Endothelial cell of umbilical vein (primary cell): Measurements from ENCODE around the gene USP11. TPM values are rescaled to one million over a fixed set of nuclear protein-coding genes. Genes with fewer than 3 reads are reported as not detected.
A peak's percentile ranks its signal among the peaks of the same experiment; 100 is the strongest.

Experiments
- BruUV-seq: library from RNA; stranded (reverse); fragments of 400-500 nt; replicated peaks from 2 replicates; lab custom pipeline; 2021; lab: Mats Ljungman, UMichigan
- CTCF ChIA-PET: fragments of 300-600, 350-600 bp; sonication (Branson Sonifier 250); formaldehyde crosslinking; loops from one replicate; lab custom pipeline; 2021; ENCODE audit warnings: antibody characterized with exemption, inconsistent platforms; lab: Charles Lee
- POLR2A ChIA-PET: fragments of 300-600, 350-600 bp; sonication (Branson Sonifier 250); formaldehyde crosslinking; loops from one replicate; lab custom pipeline; 2021; ENCODE audit warnings: antibody characterized with exemption, inconsistent platforms; lab: Charles Lee
- DNase-seq: peaks from one replicate; pipeline ENCODE4 v3.0.0-alpha.2; 2011; ENCODE audit warnings: low read depth, low spot score
- FAIRE-seq: peaks from 2 replicates; lab custom pipeline; 2011; peaks lifted over from hg19 to GRCh38; lab: Jason Lieb, UNC
- H2AFZ ChIP-seq: 2 replicates; pipeline ENCODE4 v1.6.0; 2012; ENCODE audit warnings: low read depth, low read length, control low read depth, inconsistent platforms
- H3K27ac ChIP-seq: 2 replicates; pipeline ENCODE4 v1.5.1; 2011; ENCODE audit warnings: low read depth, mild to moderate bottlenecking, control low read depth, low read length, moderate library complexity; ENCODE audit not compliant: insufficient read depth
- H3K27me3 ChIP-seq, 2 experiments: 2 replicates each; pipeline versions ENCODE4 v1.6.0 to v1.6.1; 2011; ENCODE audit warnings: low read length in 2 of 2, mixed read lengths in 1 of 2; ENCODE audit not compliant: control insufficient read depth in 2 of 2, insufficient read depth in 2 of 2
- H3K36me3 ChIP-seq, 2 experiments: 2 replicates in 1 of 2; 3 replicates in 1 of 2; pipeline ENCODE4 v1.5.1; 2011; ENCODE audit warnings: low read length in 2 of 2, mild to moderate bottlenecking in 1 of 2, moderate library complexity in 1 of 2; ENCODE audit not compliant: control insufficient read depth in 2 of 2, insufficient read depth in 2 of 2; ENCODE audit errors: extremely low read depth in 1 of 2
- H3K4me1 ChIP-seq: 3 replicates; pipeline ENCODE4 v1.5.1; 2011; ENCODE audit warnings: mild to moderate bottlenecking, low read length; ENCODE audit not compliant: control insufficient read depth, insufficient read depth; ENCODE audit errors: extremely low read depth
- H3K4me2 ChIP-seq: 2 replicates; pipeline ENCODE4 v1.6.1; 2011; ENCODE audit warnings: low read length, control low read depth, mixed read lengths; ENCODE audit not compliant: insufficient read depth
- H3K4me3 ChIP-seq, 3 experiments: fragments of 200-600 bp in 1 of 3; sonication (generic), shearing (Covaris generic) in 1 of 3; replicated peaks in 1 of 3; 2 replicates each; pipeline ENCODE4 v1.5.1; 2011 to 2016; ENCODE audit warnings: control low read depth in 3 of 3, low read length in 3 of 3, mild to moderate bottlenecking in 2 of 3, inconsistent platforms in 1 of 3, low read depth in 1 of 3, moderate library complexity in 1 of 3; ENCODE audit not compliant: insufficient read depth in 1 of 3
- H3K79me2 ChIP-seq: 2 replicates; pipeline ENCODE4 v1.6.0; 2012; ENCODE audit warnings: low read length, inconsistent platforms; ENCODE audit not compliant: control insufficient read depth, insufficient read depth
- H3K9ac ChIP-seq: replicated peaks from 2 replicates; pipeline ENCODE3; 2011; ENCODE audit warnings: low read length, control low read depth; ENCODE audit not compliant: insufficient read depth; ENCODE audit errors: extremely low read depth
- H3K9me1 ChIP-seq: replicated peaks from 3 replicates; pipeline ENCODE4 v1.6.0; 2011; ENCODE audit warnings: mild to moderate bottlenecking, low read length; ENCODE audit not compliant: control insufficient read depth, insufficient read depth; ENCODE audit errors: extremely low read depth
- H3K9me3 ChIP-seq: replicated peaks from 2 replicates; pipeline ENCODE4 v1.5.1; 2012; ENCODE audit warnings: low read length, inconsistent platforms; ENCODE audit not compliant: control insufficient read depth, insufficient read depth
- H4K20me1 ChIP-seq: replicated peaks from 2 replicates; pipeline ENCODE3; 2011; ENCODE audit warnings: mild to moderate bottlenecking, low read length; ENCODE audit not compliant: control insufficient read depth, insufficient read depth; ENCODE audit errors: extremely low read depth
- EZH2 ChIP-seq: IDR thresholded peaks from 2 replicates; pipeline ENCODE4 v1.6.1; 2012; ENCODE audit warnings: borderline replicate concordance, low read depth, mild to moderate bottlenecking, moderate library complexity, low read length, inconsistent platforms; ENCODE audit not compliant: severe bottlenecking
- FOS ChIP-seq: IDR thresholded peaks from 2 replicates; pipeline ENCODE4 v1.6.1; 2011; ENCODE audit warnings: mild to moderate bottlenecking, low read length, moderate library complexity, borderline replicate concordance; ENCODE audit not compliant: insufficient read depth
- GATA2 ChIP-seq: IDR thresholded peaks from 2 replicates; pipeline ENCODE4 v1.7.0; 2011; ENCODE audit warnings: low read depth, mild to moderate bottlenecking, moderate library complexity, mixed read lengths, low read length; ENCODE audit not compliant: insufficient read length, insufficient read depth
- JUN ChIP-seq: IDR thresholded peaks from 2 replicates; pipeline ENCODE4 v1.6.1; 2011; ENCODE audit warnings: borderline replicate concordance, low read depth; ENCODE audit not compliant: insufficient read length, insufficient read depth
- MYC ChIP-seq: IDR thresholded peaks from one replicate; pipeline ENCODE4 v1.6.1; 2011; ENCODE audit warnings: mild to moderate bottlenecking, low read depth, low read length
- POLR2A ChIP-seq: IDR thresholded peaks from 2 replicates; pipeline ENCODE4 v1.6.1; 2012; ENCODE audit warnings: low read depth, mild to moderate bottlenecking, control low read depth, low read length
- POLR2AphosphoS5 ChIP-seq: IDR thresholded peaks from 2 replicates; pipeline ENCODE4 v1.6.1; 2012; ENCODE audit warnings: low read depth, mild to moderate bottlenecking, control low read depth, low read length, moderate library complexity; ENCODE audit not compliant: insufficient read depth
- dilution Hi-C: fragments of 300-500 bp; cut with MboI; formaldehyde crosslinking; loops from one replicate; pipeline ENCODE4 v1.15.0; 2019; ENCODE audit warnings: low sequenced_read_pairs; ENCODE audit not compliant: extremely low pct_ligation_motif_present
- intact Hi-C: fragments of 100-400 bp; cut with micrococcal nuclease; formaldehyde crosslinking; loops from one replicate; pipeline ENCODE4 v1.10.0; 2022
- polyA plus RNA-seq, 4 experiments: library from polyadenylated mRNA; depleted of rRNA in 3 of 4; stranded (reverse) in 3 of 4; unstranded in 1 of 4; fragments of >200 nt; gene quantifications; 2 replicates each; pipeline versions ENCODE4 v1.2.1 to v1.2.3, GENCODE V29; 2011 to 2012; ENCODE audit warnings: missing spikeins in 1 of 4
- total RNA-seq: library from RNA; stranded (reverse); gene quantifications from 2 replicates; pipeline ENCODE4 v1.2.3, GENCODE V29; 2021
- TF ChIP-seq, protein P1 (sequence below): IDR thresholded peaks from 2 replicates; pipeline ENCODE4 v1.6.1; 2011; ENCODE audit not compliant: insufficient read depth, insufficient read length
- TF ChIP-seq, protein P2 (sequence below), 2 donors: IDR thresholded peaks; 1 replicate in 1 of 2; 2 replicates in 1 of 2; pipeline ENCODE4 v1.5.1; 2011; ENCODE audit warnings: low read length in 2 of 2, mild to moderate bottlenecking in 2 of 2, moderate library complexity in 2 of 2, control low read depth in 1 of 2, inconsistent platforms in 1 of 2, low read depth in 1 of 2; ENCODE audit not compliant: insufficient read depth in 1 of 2; ENCODE audit errors: extremely low read depth in 1 of 2

Gene USP11
- total and polyA plus RNA-seq, 2 donors (not counting 3 experiments of a cell fraction or from before 2014, with no cell fraction given): 24.0 to 36.4 TPM

DNA sequence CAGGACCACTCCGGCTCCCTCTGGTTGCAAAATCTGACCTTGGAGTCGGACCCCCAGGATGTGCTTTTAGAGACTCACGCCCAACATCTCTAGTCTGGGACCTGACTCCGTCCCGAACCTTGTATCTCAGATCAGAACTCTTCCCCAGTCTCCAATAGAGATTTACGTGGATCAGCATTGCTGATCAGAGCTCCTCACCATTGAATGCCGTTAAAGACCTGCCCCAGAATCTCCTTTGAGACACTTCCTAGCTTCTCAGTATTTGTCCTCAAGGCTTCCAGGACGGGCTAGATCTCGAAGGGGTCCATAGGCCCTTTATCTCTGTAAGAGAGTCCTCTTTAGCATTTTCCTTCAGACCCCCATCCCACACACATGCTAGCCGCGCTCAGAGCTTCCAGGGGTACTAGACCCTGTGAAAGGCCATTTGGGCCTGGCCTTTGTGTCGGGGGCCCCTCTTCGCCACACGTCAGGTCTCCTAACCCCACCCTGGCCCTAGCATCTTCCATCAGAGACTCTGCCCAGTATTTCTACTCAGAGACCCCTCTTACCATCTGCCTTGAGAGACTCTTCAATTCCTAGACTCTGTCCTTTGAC lies 38.5 kb upstream of the USP11 start:
- POLR2A ChIA-PET: no interaction called here
- peak; percentile 6 for TF ChIP-seq POLR2AphosphoS5
- TF ChIP-seq MYC: no peak
- BruUV-seq: no TSS peak
- H3K36me3 ChIP-seq: peaks cover 8 to 11% of the 10 kb centered on the region in 2 experiments
- H3K4me2 ChIP-seq: peak overlapping the region; percentile 79
- intact Hi-C loops: loop anchor here (5.0 kb wide), 1 partner anchor 443 kb away; no protein-coding TSS in a partner anchor
- H3K4me1 ChIP-seq: peaks cover 39% of the 10 kb centered on the region
- H4K20me1 ChIP-seq: no peaks in the 10 kb centered on the region
- DNase-seq (no peak), FAIRE-seq (peak; percentile 76)
- H3K79me2 ChIP-seq: peaks cover 64% of the 10 kb centered on the region
- no peaks in the 10 kb centered on the region for H3K27me3 ChIP-seq
- H3K9me1 ChIP-seq: no peaks in the 10 kb centered on the region
- H3K9me3 ChIP-seq: no peaks in the 10 kb centered on the region
- dilution Hi-C loops: no loop called here
- peak overlapping the region; percentile 77 to 88 (median 88) for H3K4me3 ChIP-seq
- peak overlapping the region; percentile 93 for H3K9ac ChIP-seq
- peak overlapping the region; percentile 76 for H3K27ac ChIP-seq
- H2AFZ ChIP-seq: no peak overlapping the region
- CTCF ChIA-PET: interaction anchor here (1.0 to 1.9 kb wide), 4 partner anchors 29 to 329 kb away, joined by 3 to 12 read pairs (median 6); no protein-coding TSS in a partner anchor

GRCh38 chrX:47196098-47196497 lies 36.7 kb upstream of the USP11 start:
- BruUV-seq: no TSS peak
- intact Hi-C loops (no loop called here), dilution Hi-C loops (no loop called here)
- Histone ChIP-seq H3K27me3 (no peaks in the 10 kb centered on the region), H3K4me3 (no peak overlapping the region), H3K27ac (no peak overlapping the region), H3K9me3 (no peaks in the 10 kb centered on the region), H3K4me2 (peak overlapping the region; percentile 8), H4K20me1 (no peaks in the 10 kb centered on the region), H3K9me1 (no peaks in the 10 kb centered on the region), H3K4me1 (peaks cover 37% of the 10 kb centered on the region), H3K9ac (no peak overlapping the region), H3K36me3 (peaks cover 12 to 24% of the 10 kb centered on the region in 2 experiments), H2AFZ (no peak overlapping the region), H3K79me2 (peaks cover 67% of the 10 kb centered on the region)
- TF ChIP-seq FOS: no peak
- TF ChIP-seq, protein P1, sequence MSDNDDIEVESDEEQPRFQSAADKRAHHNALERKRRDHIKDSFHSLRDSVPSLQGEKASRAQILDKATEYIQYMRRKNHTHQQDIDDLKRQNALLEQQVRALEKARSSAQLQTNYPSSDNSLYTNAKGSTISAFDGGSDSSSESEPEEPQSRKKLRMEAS: no peak
- TF ChIP-seq, protein P2, sequence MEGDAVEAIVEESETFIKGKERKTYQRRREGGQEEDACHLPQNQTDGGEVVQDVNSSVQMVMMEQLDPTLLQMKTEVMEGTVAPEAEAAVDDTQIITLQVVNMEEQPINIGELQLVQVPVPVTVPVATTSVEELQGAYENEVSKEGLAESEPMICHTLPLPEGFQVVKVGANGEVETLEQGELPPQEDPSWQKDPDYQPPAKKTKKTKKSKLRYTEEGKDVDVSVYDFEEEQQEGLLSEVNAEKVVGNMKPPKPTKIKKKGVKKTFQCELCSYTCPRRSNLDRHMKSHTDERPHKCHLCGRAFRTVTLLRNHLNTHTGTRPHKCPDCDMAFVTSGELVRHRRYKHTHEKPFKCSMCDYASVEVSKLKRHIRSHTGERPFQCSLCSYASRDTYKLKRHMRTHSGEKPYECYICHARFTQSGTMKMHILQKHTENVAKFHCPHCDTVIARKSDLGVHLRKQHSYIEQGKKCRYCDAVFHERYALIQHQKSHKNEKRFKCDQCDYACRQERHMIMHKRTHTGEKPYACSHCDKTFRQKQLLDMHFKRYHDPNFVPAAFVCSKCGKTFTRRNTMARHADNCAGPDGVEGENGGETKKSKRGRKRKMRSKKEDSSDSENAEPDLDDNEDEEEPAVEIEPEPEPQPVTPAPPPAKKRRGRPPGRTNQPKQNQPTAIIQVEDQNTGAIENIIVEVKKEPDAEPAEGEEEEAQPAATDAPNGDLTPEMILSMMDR (IDR thresholded peaks at IDR 0.05; ENCODE audit: extremely low read depth in 1 of 2, insufficient read depth in 1 of 2, low read depth in 1 of 2, low read length in 2 of 2): no peak
- TF ChIP-seq EZH2: no peak
- TF ChIP-seq POLR2A: no peak
- TF ChIP-seq MYC: no peak
- TF ChIP-seq POLR2AphosphoS5: no peak
- no peak for TF ChIP-seq JUN
- no peak for TF ChIP-seq GATA2
- ChIA-PET CTCF (no interaction called here), POLR2A (no interaction called here)
- DNase-seq (no peak), FAIRE-seq (no peak)
